Activated naive CD8-positive, alpha-beta T cell (primary cell): Measurements from ENCODE around the gene RIC1.
"Not testable (repeated sequence)": the region's sequence is repeated elsewhere in the genome, so short reads cannot be mapped to it uniquely, and the experiment has no call there.

Experiments
- H3K27ac Mint-ChIP-seq: one replicate; pipeline ENCODE4 v1.8.0; 2021; ENCODE audit warnings: mixed read lengths
- H3K27me3 Mint-ChIP-seq: one replicate; pipeline ENCODE4 v1.8.0; 2021; ENCODE audit warnings: mixed read lengths
- H3K36me3 Mint-ChIP-seq: one replicate; pipeline ENCODE4 v1.8.0; 2021; ENCODE audit warnings: mixed read lengths
- H3K4me1 Mint-ChIP-seq: one replicate; pipeline ENCODE4 v1.8.0; 2021; ENCODE audit warnings: low read depth, mixed read lengths
- H3K4me3 Mint-ChIP-seq: one replicate; pipeline ENCODE4 v1.8.0; 2021; ENCODE audit warnings: mild to moderate bottlenecking, mixed read lengths
- H3K9me3 Mint-ChIP-seq: one replicate; pipeline ENCODE4 v1.8.0; 2021; ENCODE audit warnings: low read depth, mixed read lengths

Gene RIC1

GRCh38 chr9:5790923-5791322, 162.0 kb downstream of the RIC1 start:
- Mint-ChIP-seq H3K4me3 (no peak overlapping the region), H3K9me3 (no peaks in the 10 kb centered on the region), H3K27ac (no peak overlapping the region), H3K36me3 (peaks cover 27% of the 10 kb centered on the region), H3K27me3 (no peaks in the 10 kb centered on the region), H3K4me1 (peaks cover 66% of the 10 kb centered on the region)

DNA sequence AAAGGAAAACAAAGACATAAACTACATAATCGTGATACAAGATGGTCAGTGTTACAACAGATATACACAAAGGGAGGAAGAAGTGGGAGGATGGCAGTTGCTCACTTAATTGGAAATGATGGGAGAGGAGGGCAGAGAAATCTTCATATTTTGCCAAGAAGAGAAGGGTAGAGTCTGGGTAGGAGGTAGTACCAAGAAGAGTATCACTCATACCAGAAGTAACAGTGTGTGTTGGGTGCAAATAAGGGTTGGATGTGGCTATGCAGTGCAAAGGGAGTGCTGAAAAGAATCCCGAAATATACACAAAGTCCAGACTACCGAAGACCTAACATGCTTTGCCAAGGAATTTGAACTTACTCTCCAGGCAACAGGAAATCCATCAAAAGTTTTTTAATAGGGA, 163.0 kb downstream of the RIC1 start:
- peaks cover 69% of the 10 kb centered on the region for H3K4me1 Mint-ChIP-seq
- H3K27ac Mint-ChIP-seq, result peak overlapping the region; percentile 36
- no peaks in the 10 kb centered on the region for H3K9me3 Mint-ChIP-seq
- no peaks in the 10 kb centered on the region for H3K27me3 Mint-ChIP-seq
- peaks cover 30% of the 10 kb centered on the region for H3K36me3 Mint-ChIP-seq
- H3K4me3 Mint-ChIP-seq, result no peak overlapping the region

DNA sequence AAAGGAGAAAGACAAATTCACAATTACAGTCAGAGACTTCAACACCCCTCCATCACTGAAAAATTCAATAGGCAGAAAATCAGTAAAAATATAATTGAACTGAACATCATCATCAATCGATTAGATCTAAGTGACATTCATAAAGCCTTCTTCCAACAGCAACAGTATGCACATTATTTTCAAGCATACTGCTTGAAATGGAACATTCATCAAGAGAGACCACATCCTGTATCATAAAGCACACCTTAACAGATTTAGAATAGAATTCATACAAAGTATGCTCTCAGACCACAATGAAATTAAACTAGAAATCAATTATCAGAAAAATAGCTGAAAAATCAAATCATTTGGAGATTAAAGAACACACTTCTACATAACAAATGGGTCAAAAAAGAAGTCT, 164.9 kb downstream of the RIC1 start:
- Mint-ChIP-seq H3K9me3 (no peaks in the 10 kb centered on the region), H3K4me3 (peak overlapping the region; percentile 45), H3K27ac (peak overlapping the region; percentile 73), H3K4me1 (peaks cover 57% of the 10 kb centered on the region), H3K27me3 (no peaks in the 10 kb centered on the region), H3K36me3 (peaks cover 27% of the 10 kb centered on the region)

DNA sequence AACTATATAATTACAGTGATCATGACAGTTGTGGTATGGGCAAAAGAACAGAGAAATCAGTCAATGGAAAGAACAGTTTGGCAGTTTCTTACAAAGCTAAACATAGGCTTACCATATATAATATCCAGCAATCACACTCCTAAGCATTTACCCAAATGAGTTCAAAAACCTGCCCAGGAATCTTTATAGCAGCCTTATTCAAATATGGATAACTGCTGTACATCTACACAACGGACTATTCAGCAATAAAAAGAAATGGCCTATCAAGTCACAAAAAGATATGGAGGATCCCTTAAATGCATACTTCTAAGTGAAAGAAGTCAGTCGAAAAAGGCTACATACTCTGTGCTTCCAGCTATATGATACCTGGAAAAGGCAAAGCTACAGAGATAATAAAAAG, 167.4 kb downstream of the RIC1 start:
- Mint-ChIP-seq H3K27ac (no peak overlapping the region), H3K4me3 (no peak overlapping the region), H3K36me3 (peaks cover 15% of the 10 kb centered on the region), H3K4me1 (peaks cover 59% of the 10 kb centered on the region), H3K9me3 (no peaks in the 10 kb centered on the region), H3K27me3 (no peaks in the 10 kb centered on the region)

- Mint-ChIP-seq H3K36me3 (peaks cover 7% of the 10 kb centered on the region), H3K27ac (peak overlapping the region; percentile 48)
Observed at GRCh38 chr9:5798581-5798980, 169.7 kb downstream of the RIC1 start.

GRCh38 chr9:5799314-5799713, 170.4 kb downstream of the RIC1 start:
- H3K36me3 Mint-ChIP-seq, result peaks cover 7% of the 10 kb centered on the region
- H3K9me3 Mint-ChIP-seq, result no peaks in the 10 kb centered on the region
- peaks cover 30% of the 10 kb centered on the region for H3K4me1 Mint-ChIP-seq
- no peak overlapping the region for H3K27ac Mint-ChIP-seq
- peak overlapping the region; percentile 2 for H3K4me3 Mint-ChIP-seq
- H3K27me3 Mint-ChIP-seq, result no peaks in the 10 kb centered on the region

More at GRCh38 chr9:5798581-5798980, 169.7 kb downstream of the RIC1 start:
- Mint-ChIP-seq H3K27me3 (no peaks in the 10 kb centered on the region), H3K4me1 (peaks cover 37% of the 10 kb centered on the region), H3K9me3 (no peaks in the 10 kb centered on the region), H3K4me3 (no peak overlapping the region)

DNA sequence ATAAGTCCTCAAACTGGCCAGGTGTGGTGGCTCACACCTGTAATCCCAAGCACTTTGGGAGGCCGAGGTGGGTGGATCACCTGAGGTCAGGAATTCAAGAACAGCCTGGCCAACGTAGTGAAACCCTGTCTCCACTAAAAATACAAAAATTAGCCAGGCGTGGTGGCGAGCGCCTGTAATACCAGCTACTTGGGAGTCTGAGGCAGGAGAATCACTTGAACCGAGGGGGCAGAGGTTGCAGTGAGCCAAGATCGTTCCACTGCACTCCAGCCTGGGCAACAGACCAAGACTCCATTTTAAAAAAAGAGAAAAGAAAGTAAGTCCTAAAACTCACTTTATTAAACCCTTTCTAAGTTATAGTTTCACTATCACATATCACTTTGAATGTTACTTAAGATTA, 171.5 kb downstream of the RIC1 start:
- not testable (repeated sequence) for H3K27me3 Mint-ChIP-seq, H3K27ac Mint-ChIP-seq, H3K4me3 Mint-ChIP-seq, H3K36me3 Mint-ChIP-seq, H3K9me3 Mint-ChIP-seq
- peaks cover 21% of the 10 kb centered on the region for H3K4me1 Mint-ChIP-seq

- peaks cover 19% of the 10 kb centered on the region for H3K4me1 Mint-ChIP-seq
- peaks cover 7% of the 10 kb centered on the region for H3K36me3 Mint-ChIP-seq
- H3K27me3 Mint-ChIP-seq, result no peaks in the 10 kb centered on the region
- H3K9me3 Mint-ChIP-seq, result no peaks in the 10 kb centered on the region
- H3K4me3 Mint-ChIP-seq, result no peak overlapping the region
- H3K27ac Mint-ChIP-seq, result no peak overlapping the region
Observed at GRCh38 chr9:5800969-5801738, 172.2 kb downstream of the RIC1 start.

- peaks cover 6% of the 10 kb centered on the region for H3K36me3 Mint-ChIP-seq
- no peak overlapping the region for H3K27ac Mint-ChIP-seq
- peaks cover 19% of the 10 kb centered on the region for H3K4me1 Mint-ChIP-seq
- H3K27me3 Mint-ChIP-seq, result no peaks in the 10 kb centered on the region
- no peak overlapping the region for H3K4me3 Mint-ChIP-seq
- no peaks in the 10 kb centered on the region for H3K9me3 Mint-ChIP-seq
Observed at GRCh38 chr9:5801739-5802113, 172.8 kb downstream of the RIC1 start.

- Mint-ChIP-seq H3K27ac (no peak overlapping the region), H3K9me3 (no peaks in the 10 kb centered on the region), H3K4me3 (no peak overlapping the region), H3K36me3 (peaks cover 15% of the 10 kb centered on the region), H3K4me1 (peaks cover 9% of the 10 kb centered on the region), H3K27me3 (no peaks in the 10 kb centered on the region)
Observed at GRCh38 chr9:5805478-5805877, 176.6 kb downstream of the RIC1 start.

GRCh38 chr9:5811751-5812150, 182.8 kb downstream of the RIC1 start:
- Mint-ChIP-seq H3K27ac (no peak overlapping the region), H3K36me3 (peaks cover 29% of the 10 kb centered on the region), H3K4me1 (peaks cover 9% of the 10 kb centered on the region), H3K27me3 (no peaks in the 10 kb centered on the region), H3K4me3 (no peak overlapping the region), H3K9me3 (no peaks in the 10 kb centered on the region)

GRCh38 chr9:5813824-5814223, 184.9 kb downstream of the RIC1 start:
- no peak overlapping the region for H3K27ac Mint-ChIP-seq
- H3K36me3 Mint-ChIP-seq, result peaks cover 34% of the 10 kb centered on the region
- no peaks in the 10 kb centered on the region for H3K27me3 Mint-ChIP-seq
- H3K4me1 Mint-ChIP-seq, result peaks cover 8% of the 10 kb centered on the region
- no peak overlapping the region for H3K4me3 Mint-ChIP-seq
- no peaks in the 10 kb centered on the region for H3K9me3 Mint-ChIP-seq

GRCh38 chr9:5815461-5815860, 186.6 kb downstream of the RIC1 start:
- Mint-ChIP-seq H3K27ac (no peak overlapping the region), H3K36me3 (peaks cover 31% of the 10 kb centered on the region)

GRCh38 chr9:5817862-5818261, 189.0 kb downstream of the RIC1 start:
- no peak overlapping the region for H3K27ac Mint-ChIP-seq
- H3K36me3 Mint-ChIP-seq, result peaks cover 28% of the 10 kb centered on the region
- H3K27me3 Mint-ChIP-seq, result no peaks in the 10 kb centered on the region
- peaks cover 8% of the 10 kb centered on the region for H3K4me1 Mint-ChIP-seq
- H3K9me3 Mint-ChIP-seq, result no peaks in the 10 kb centered on the region
- no peak overlapping the region for H3K4me3 Mint-ChIP-seq

More at GRCh38 chr9:5815461-5815860, 186.6 kb downstream of the RIC1 start:
- Mint-ChIP-seq H3K4me3 (no peak overlapping the region), H3K27me3 (no peaks in the 10 kb centered on the region), H3K4me1 (peaks cover 8% of the 10 kb centered on the region), H3K9me3 (no peaks in the 10 kb centered on the region)

- no peaks in the 10 kb centered on the region for H3K9me3 Mint-ChIP-seq
- no peaks in the 10 kb centered on the region for H3K27me3 Mint-ChIP-seq
- H3K36me3 Mint-ChIP-seq, result peaks cover 28% of the 10 kb centered on the region
- H3K4me1 Mint-ChIP-seq, result peaks cover 8% of the 10 kb centered on the region
- no peak overlapping the region for H3K4me3 Mint-ChIP-seq
- no peak overlapping the region for H3K27ac Mint-ChIP-seq
Observed at GRCh38 chr9:5818424-5819142, 189.7 kb downstream of the RIC1 start.
